Heart left ventricle (tissue), 13 donors: ENCODE measurements around the gene XXYLT1.

Experiments
- CTCF ChIP-seq, 12 donors: fragments of 200-600 bp; sonication (generic) in 4 of 12; IDR thresholded peaks; one replicate each; pipeline versions ENCODE4 v1.5.0 to v1.8.0; 2018 to 2022; ENCODE audit warnings: antibody characterized with exemption in 12 of 12, mild to moderate bottlenecking in 5 of 12
- POLR2A ChIP-seq, 2 donors: fragments of 450-650 bp; IDR thresholded peaks; one replicate each; pipeline ENCODE4 v1.6.1; 2017; ENCODE audit warnings: antibody characterized with exemption in 2 of 2, mild to moderate bottlenecking in 2 of 2, moderate library complexity in 2 of 2
- donor health status: ischemic (EF 13 %, LVEDD 7.1; RV severe dilation, severe dysfunction).
- donor health status: DM: no; HTN: yes; CAD: no.
- donor health status: DM: no; HTN: no; CAD: no.
- donor health status: ischemic (EF 25% LVEDD 6.9; RV normal size, moderate dysfunction).
- donor health status: ischemic (EF 25% LVEDD 5.7; RV mildly dilated, moderate dysfunction).
- donor health status: ischemic (EF 35%, LVEDD 5.7; RV mildly dilated, moderate dysfunction).
- donor health status: nonischemic (EF 11% LVEDD 7.7; RV severe dilation, severe dysfunction).
- donor health status: DM: yes; HTN: yes; CAD: no.
- donor health status: PGD.
- donor health status: ischemic (EF 29% LVEDD 5.4; RV normal size, mild dysfunction).
- donor health status: nonischemic (EF 23%, LVEDD 6.1; RV moderate dilation, normal function).

GRCh38 chr3:195025884-195026200, 245.1 kb downstream of the XXYLT1 start:
- no peak for TF ChIP-seq CTCF (IDR thresholded peaks at IDR 0.05)
- TF ChIP-seq POLR2A (IDR thresholded peaks at IDR 0.05), result no peak
